ENCODE measurements around the gene FAM47E.

Gene FAM47E

GRCh38 chr4:76316131-76316530, 64.6 kb downstream of the FAM47E start:
- ChIA-PET POLR2A (no interaction called here), CTCF (interaction anchor here (1.0 to 2.0 kb wide), 3 partner anchors 9 to 136 kb away, joined by 3 to 5 read pairs (median 3); partner anchors contain the start of gene STBD1)
- Histone ChIP-seq H3K4me1 (ENCODE audit: control insufficient read depth, insufficient read depth, low read length) (no peaks in the 10 kb centered on the region), H3K27ac (ENCODE audit: extremely low read depth, low read depth, low read length) (no peak overlapping the region), H3K9me3 (ENCODE audit: control insufficient read depth, insufficient read depth, low read depth, low read length) (no peaks in the 10 kb centered on the region), H3K36me3 (ENCODE audit: control insufficient read depth in 2 of 2, insufficient read depth in 1 of 2, low read length in 2 of 2) (no peaks in the 10 kb centered on the region), H3K4me3 (ENCODE audit: low read depth, low read length) (no peak overlapping the region)
- no peak for TF ChIP-seq TRIM28 (IDR thresholded peaks at IDR 0.05; ENCODE audit: borderline replicate concordance, low read length)
- TF ChIP-seq ZNF18 (tag by site-specific recombination; IDR thresholded peaks at IDR 0.05) = no peak
- TF ChIP-seq ZNF114 (tag by site-specific recombination; IDR thresholded peaks at IDR 0.05) = no peak
- TF ChIP-seq ZNF24 (tag by site-specific recombination; IDR thresholded peaks at IDR 0.05) = no peak

DNA sequence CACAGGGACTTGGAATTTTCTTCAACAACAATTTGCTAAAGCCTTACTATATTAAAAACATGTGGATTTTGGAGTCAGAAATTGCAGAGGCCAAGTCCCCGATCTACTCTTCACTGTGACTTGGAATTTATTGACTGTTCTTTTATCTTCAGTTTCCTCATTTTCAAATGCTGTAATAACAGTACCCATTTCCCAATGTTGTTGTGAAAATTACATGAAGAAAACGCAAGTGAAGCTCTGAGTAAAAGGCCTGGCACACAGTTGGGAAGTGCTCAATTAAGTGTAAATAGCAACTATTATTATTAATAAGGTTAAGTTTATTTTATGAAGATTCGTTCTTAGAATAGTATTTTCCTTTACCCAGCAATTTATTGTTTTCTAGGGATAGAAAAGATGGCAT, 70.7 kb downstream of the FAM47E start:
- Histone ChIP-seq H3K36me3 (ENCODE audit: control insufficient read depth in 2 of 2, insufficient read depth in 1 of 2, low read length in 2 of 2) (no peaks in the 10 kb centered on the region), H3K4me3 (ENCODE audit: low read depth, low read length) (no peak overlapping the region), H3K27ac (ENCODE audit: extremely low read depth, low read depth, low read length) (no peak overlapping the region), H3K9me3 (ENCODE audit: control insufficient read depth, insufficient read depth, low read depth, low read length) (no peaks in the 10 kb centered on the region), H3K4me1 (ENCODE audit: control insufficient read depth, insufficient read depth, low read length) (no peaks in the 10 kb centered on the region)
- TF ChIP-seq ZNF660 (tag by site-specific recombination; IDR thresholded peaks at IDR 0.05) (no peak), KLF1 (tag by site-specific recombination; IDR thresholded peaks at IDR 0.05) (no peak), YY1 (tag by site-specific recombination; IDR thresholded peaks at IDR 0.05) (no peak), ELK4 (IDR thresholded peaks at IDR 0.05; ENCODE audit: borderline replicate concordance, low read depth, low read length) (no peak), TRIM28 (IDR thresholded peaks at IDR 0.05; ENCODE audit: borderline replicate concordance, low read length) (no peak), ZNF571 (tag by site-specific recombination; IDR thresholded peaks at IDR 0.05) (no peak), ZNF585B (tag by site-specific recombination; IDR thresholded peaks at IDR 0.05) (no peak), ZNF132 (tag by site-specific recombination; IDR thresholded peaks at IDR 0.05; ENCODE audit: borderline replicate concordance) (no peak), YY2 (tag by site-specific recombination; IDR thresholded peaks at IDR 0.05) (no peak), ZBTB20 (tag by site-specific recombination; IDR thresholded peaks at IDR 0.05) (no peak), SETDB1 (IDR thresholded peaks at IDR 0.05; ENCODE audit: insufficient read length, low read length) (no peak), ZNF701 (tag by site-specific recombination; IDR thresholded peaks at IDR 0.05) (no peak), ZNF776 (tag by site-specific recombination; IDR thresholded peaks at IDR 0.05; ENCODE audit: borderline replicate concordance) (no peak), SCRT2 (tag by site-specific recombination; IDR thresholded peaks at IDR 0.05) (no peak)
- TF ChIP-seq, protein P1, sequence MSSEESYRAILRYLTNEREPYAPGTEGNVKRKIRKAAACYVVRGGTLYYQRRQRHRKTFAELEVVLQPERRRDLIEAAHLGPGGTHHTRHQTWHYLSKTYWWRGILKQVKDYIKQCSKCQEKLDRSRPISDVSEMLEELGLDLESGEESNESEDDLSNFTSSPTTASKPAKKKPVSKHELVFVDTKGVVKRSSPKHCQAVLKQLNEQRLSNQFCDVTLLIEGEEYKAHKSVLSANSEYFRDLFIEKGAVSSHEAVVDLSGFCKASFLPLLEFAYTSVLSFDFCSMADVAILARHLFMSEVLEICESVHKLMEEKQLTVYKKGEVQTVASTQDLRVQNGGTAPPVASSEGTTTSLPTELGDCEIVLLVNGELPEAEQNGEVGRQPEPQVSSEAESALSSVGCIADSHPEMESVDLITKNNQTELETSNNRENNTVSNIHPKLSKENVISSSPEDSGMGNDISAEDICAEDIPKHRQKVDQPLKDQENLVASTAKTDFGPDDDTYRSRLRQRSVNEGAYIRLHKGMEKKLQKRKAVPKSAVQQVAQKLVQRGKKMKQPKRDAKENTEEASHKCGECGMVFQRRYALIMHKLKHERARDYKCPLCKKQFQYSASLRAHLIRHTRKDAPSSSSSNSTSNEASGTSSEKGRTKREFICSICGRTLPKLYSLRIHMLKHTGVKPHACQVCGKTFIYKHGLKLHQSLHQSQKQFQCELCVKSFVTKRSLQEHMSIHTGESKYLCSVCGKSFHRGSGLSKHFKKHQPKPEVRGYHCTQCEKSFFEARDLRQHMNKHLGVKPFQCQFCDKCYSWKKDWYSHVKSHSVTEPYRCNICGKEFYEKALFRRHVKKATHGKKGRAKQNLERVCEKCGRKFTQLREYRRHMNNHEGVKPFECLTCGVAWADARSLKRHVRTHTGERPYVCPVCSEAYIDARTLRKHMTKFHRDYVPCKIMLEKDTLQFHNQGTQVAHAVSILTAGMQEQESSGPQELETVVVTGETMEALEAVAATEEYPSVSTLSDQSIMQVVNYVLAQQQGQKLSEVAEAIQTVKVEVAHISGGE (tag by site-specific recombination; conservative IDR thresholded peaks at IDR 0.05; ENCODE audit: low read depth) = no peak
- TF ChIP-seq, protein P2, sequence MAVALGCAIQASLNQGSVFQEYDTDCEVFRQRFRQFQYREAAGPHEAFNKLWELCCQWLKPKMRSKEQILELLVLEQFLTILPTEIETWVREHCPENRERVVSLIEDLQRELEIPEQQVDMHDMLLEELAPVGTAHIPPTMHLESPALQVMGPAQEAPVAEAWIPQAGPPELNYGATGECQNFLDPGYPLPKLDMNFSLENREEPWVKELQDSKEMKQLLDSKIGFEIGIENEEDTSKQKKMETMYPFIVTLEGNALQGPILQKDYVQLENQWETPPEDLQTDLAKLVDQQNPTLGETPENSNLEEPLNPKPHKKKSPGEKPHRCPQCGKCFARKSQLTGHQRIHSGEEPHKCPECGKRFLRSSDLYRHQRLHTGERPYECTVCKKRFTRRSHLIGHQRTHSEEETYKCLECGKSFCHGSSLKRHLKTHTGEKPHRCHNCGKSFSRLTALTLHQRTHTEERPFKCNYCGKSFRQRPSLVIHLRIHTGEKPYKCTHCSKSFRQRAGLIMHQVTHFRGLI (tag by site-specific recombination; IDR thresholded peaks at IDR 0.05) = no peak
- CTCF ChIA-PET = no interaction called here
- POLR2A ChIA-PET = no interaction called here

Data from HEK293 (cell line).